T-helper 1 cell (primary cell): ENCODE results near the gene TCF12.
"Not testable (repeated sequence)": the region's sequence is repeated elsewhere in the genome, so short reads cannot be mapped to it uniquely, and the experiment has no call there.

Experiments used
- DNase-seq, 5 donors: peaks; one replicate each; pipeline ENCODE4 v3.0.0-alpha.2; 2012 to 2020

Gene TCF12

GRCh38 chr15:56916825-56917477 lies 1.5 kb upstream of the TCF12 start:
- no peak for DNase-seq

- no peak for DNase-seq
Measured at GRCh38 chr15:56917652-56918045, 795 bp upstream of the TCF12 start.

- peak; percentile 15 to 56 (median 39) for DNase-seq
Measured at GRCh38 chr15:56919031-56919608, 676 bp downstream of the TCF12 start.

- DNase-seq: peak in 2 of 5 donors; percentile 8 to 22
Measured at GRCh38 chr15:56919609-56920366, 1.3 kb downstream of the TCF12 start.

GRCh38 chr15:56920367-56920627 lies 1.9 kb downstream of the TCF12 start:
- no peak for DNase-seq

- no peak for DNase-seq
Measured at GRCh38 chr15:56923174-56923591, 4.7 kb downstream of the TCF12 start.

- DNase-seq: no peak
Measured at GRCh38 chr15:56927816-56928215, 9.4 kb downstream of the TCF12 start.

- no peak for DNase-seq
Measured at GRCh38 chr15:56929399-56929798, 11.0 kb downstream of the TCF12 start.

GRCh38 chr15:56929933-56930332 lies 11.5 kb downstream of the TCF12 start:
- DNase-seq: no peak

- DNase-seq: no peak
Measured at GRCh38 chr15:56930669-56931313, 12.3 kb downstream of the TCF12 start.

GRCh38 chr15:56931639-56932508 lies 13.4 kb downstream of the TCF12 start:
- DNase-seq: no peak

GRCh38 chr15:56932509-56932868 lies 14.0 kb downstream of the TCF12 start:
- not testable (repeated sequence) for DNase-seq

- no peak for DNase-seq
Measured at GRCh38 chr15:56933410-56933809, 15.0 kb downstream of the TCF12 start.

GRCh38 chr15:56933811-56934210 lies 15.4 kb downstream of the TCF12 start:
- DNase-seq: no peak

- no peak for DNase-seq
Measured at GRCh38 chr15:56934269-56934668, 15.8 kb downstream of the TCF12 start.

GRCh38 chr15:56936929-56937328 lies 18.5 kb downstream of the TCF12 start:
- DNase-seq: no peak

GRCh38 chr15:56939257-56939656 lies 20.8 kb downstream of the TCF12 start:
- DNase-seq: no peak

GRCh38 chr15:56940388-56940787 lies 21.9 kb downstream of the TCF12 start:
- DNase-seq: no peak

- DNase-seq: no peak
Measured at GRCh38 chr15:56942118-56942517, 23.7 kb downstream of the TCF12 start.

GRCh38 chr15:56943403-56943802 lies 25.0 kb downstream of the TCF12 start:
- DNase-seq: no peak

GRCh38 chr15:56944485-56944884 lies 26.0 kb downstream of the TCF12 start:
- no peak for DNase-seq

- no peak for DNase-seq
Measured at GRCh38 chr15:56946150-56946549, 27.7 kb downstream of the TCF12 start.
